Dedifferentiated amniotic fluid mesenchymal stem cell (primary cell): ENCODE measurements around the gene CCDC33.
"Not testable (repeated sequence)": the region's sequence is repeated elsewhere in the genome, so short reads cannot be mapped to it uniquely, and the experiment has no call there.

Experiments
- DNase-seq: peaks from one replicate; pipeline ENCODE4 v3.0.0-alpha.2; 2016; ENCODE audit errors: extremely low spot score

CCDC33 gene

DNA sequence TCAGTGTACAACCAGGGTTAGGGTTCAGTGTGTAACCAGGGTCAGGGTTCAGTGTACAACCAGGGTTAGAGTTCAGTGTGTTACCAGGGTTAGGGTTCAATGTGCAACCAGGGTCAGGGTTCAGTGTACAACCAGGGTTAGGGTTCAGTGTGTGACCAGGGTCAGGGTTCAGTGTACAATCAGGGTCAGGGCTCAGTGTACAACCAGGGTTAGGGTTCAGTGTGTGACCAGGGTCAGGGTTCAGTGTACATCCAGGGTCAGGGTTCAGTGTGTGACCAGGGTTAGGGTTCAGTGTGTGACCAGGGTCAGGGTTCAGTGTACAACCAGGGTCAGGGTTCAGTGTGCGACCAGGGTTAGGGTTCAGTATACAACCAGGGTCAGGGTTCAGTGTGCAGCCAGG, 98.0 kb downstream of the CCDC33 start:
- no peak for DNase-seq

DNA sequence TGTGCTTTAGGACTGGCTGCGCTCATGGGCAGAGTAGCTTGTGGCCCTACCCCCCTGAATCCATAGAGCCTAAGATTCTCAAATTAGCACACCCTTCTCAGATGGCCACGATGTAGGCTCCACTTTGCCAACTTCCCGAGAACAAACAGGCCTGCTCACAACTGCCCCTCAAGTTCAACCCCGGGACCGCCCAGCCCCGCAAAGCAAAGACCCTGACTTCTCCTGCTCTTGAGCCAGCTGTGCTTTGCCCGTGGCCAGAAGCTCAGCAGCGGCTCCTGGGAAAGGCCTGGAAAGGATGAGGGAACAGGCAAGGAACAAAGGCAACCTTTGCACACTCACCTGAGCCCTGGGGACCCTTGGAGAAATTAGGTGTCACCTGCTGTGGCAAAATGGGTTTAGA, 99.3 kb downstream of the CCDC33 start:
- DNase-seq = no peak

DNA sequence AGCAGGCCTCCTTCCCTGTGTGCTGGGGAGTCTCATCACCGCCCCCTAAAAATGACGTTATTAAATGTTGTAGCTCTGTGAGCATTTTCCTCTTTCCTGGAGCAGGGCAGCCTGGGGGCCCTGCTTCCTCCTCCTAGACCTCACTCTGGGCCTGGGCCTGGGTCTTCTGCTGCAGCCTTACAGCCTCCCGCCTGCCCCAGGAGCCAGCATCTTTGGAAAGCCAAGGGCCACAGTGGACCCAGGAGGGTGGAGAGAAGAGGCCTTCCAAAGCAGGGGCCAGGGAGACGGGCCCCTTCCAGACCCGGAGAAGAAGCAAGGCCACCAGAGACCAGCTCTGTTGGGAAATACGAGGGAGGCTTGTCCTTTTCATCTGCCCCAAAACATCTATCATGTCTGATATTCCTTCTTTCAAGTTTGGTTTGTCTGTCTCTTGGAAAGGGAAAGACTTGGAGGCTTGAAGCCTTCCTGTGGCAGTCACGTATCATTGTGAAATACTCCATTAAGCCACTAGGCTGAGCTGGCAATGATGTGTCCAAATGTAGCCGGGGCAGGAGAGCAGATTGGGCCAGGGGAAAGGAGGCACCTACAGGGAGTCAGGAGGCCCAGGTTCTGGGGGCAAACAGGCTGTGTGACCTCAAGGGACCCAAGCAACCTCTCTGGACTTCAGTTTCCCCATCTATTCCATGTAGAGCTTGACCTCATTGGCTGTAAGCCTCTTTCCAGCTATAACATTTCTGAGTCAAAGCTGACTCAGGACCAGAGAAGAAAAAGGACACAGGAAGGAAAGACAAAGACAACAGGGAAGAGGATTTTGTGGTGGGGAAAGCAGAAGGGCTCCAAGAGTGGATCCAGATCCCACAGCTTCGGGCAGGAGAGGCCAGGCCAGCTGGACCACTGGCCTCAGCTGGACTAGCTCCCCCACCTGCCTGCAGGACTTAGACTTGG, 100.2 kb downstream of the CCDC33 start:
- no peak for DNase-seq

DNA sequence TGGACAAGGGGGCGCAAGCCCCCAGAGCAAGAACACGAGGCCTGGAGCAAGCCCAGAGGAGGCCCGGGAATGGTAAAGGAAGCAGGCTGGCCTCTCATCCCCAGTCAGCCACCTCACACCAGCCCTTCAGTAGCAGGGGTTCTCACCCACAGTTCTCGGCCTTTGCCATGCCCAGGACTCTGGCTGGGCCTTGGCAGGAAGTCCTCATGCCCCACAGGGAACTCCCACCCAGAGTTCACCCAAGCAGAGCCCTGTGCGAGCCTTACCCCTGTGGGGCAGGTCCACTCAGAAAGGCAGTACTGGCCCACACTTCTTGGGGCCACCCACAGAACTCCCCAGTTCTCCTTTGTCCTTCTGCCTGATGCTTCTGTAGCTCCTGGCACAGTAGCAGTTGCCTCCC, 101.0 kb downstream of the CCDC33 start:
- no peak for DNase-seq

DNA sequence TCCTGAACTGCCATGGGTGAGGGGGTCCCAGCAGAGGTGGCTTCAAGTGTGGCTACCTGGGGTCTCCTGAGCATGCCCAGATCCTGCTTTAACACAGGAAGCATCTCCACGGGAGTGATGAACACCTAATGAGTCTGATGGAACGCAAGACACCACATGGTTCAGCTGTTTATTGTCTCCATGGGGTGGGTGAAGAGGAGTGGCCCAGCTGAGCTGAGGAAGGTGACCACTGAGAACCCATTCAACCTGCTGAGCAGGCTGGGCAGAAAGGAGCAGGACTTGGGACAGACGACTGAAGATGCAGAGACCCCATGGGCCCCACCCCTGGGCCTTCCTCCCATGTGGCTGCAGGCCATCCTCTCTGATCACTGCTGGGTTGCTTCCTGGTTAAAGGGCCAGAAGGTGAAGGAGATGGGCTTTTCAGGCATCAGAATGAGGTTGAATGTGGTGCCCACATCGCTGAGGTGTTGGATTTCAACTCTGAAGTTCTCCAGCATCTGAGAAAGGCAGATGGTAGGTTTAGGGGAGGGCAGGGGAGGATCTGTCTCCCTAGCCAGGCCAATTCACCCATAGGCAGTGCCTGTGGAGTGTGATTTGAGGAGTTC, 101.6 kb downstream of the CCDC33 start:
- no peak for DNase-seq

DNA sequence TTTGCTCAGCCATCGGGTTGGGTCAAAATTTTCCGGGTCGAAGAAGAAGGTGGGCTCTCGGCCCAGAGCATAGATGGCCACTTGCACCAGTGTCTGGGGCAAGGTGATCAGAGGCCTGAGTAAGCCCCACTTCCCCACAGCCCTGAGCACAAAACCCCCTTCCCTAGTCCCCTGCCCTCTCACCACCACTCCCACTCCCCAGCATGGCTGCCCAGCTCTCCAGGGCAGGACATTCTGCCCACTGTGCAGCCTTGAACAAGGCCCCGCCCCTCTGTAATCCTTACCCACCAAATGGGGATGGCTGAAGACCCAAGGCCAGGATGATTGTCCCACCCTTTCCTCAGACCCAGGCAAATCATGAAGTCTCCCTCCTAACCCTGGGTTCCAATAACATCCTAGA, 102.5 kb downstream of the CCDC33 start:
- no peak for DNase-seq

DNA sequence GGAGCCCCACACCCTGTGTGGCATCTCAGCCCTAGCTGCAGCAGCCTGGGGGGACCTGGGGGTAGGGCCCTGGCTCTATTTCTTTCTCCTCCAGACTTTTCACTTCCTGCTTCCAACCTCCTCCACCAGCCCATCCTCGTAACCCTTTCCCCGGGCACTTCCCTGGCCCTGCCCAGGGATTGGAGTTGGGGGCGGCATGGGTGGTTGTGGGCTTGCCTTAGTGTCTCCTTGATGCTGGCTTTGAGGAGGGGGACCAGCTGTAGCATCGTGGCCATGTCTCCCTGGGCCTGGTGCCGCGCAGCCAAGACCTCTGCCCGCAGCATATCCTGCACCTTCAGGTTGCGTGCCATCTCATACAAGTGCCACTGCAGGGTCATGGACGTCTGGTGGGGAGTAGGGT, 103.2 kb downstream of the CCDC33 start:
- no peak for DNase-seq

DNA sequence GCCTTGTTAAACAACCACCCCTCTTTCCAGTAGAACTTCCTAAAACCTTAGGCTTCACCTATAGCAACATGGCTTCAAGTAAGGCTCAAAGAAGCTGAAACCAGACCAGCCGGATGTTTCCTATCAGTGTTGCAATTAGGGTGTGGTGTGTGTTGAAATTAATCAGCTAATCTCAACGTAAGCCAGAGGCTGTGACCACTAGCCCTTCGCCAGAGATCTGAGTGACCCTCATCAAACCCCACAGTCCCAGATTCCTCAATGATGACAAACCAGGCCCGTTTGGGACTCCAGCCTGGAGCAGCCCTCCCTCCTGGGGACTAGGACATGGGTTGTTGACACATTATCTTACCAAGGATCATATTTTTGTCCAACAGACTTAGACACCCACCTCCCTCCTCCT, 104.0 kb downstream of the CCDC33 start:
- no peak for DNase-seq

DNA sequence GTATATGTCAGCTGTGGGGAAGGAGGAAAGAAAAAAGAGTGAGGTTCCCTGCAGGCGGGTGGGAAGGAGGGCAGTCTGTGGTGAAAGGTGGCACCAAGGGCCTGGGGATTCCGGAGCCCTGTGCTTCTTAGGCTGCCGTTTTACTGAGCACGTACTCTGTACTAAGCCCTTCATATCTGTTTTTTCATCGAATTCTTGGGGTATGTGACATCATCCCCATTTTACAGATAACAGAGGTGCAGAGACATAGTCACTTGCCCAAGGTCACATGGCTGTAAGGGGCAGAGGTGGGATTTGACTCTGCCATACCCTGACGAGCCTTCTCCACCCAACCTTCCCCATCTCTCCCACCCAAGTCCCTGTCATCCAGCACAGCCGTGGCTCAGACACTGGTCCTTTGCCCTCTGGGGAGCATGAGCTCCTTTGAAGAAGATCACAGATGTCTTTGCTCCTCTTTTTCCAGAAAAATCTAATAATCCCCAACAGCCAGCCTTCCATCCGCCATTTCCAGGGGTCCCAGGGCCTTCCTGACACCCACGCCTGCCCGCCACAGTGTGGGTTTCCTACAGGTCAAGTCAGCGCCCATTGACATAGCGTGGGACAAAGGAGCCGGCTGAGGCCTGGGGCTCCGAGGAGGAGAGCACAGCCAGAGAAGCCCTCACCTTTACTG, 107.1 kb downstream of the CCDC33 start:
- no peak for DNase-seq

DNA sequence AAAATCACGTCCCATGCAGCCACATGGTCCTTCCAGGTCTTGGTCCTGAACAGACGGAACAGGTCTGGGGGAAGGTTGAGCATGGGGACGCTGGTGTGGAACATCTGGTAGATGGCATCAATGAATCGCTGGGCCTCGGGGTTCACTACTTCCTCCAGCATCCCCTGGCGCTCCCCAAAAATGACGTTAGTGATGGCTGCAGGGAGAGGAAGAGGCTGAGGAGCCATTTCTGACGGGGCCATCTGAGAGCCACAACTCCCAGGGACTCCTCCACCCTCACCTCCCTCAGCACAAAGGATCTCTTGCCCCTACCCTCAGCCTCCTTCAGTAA, 107.6 kb downstream of the CCDC33 start:
- DNase-seq = no peak

DNA sequence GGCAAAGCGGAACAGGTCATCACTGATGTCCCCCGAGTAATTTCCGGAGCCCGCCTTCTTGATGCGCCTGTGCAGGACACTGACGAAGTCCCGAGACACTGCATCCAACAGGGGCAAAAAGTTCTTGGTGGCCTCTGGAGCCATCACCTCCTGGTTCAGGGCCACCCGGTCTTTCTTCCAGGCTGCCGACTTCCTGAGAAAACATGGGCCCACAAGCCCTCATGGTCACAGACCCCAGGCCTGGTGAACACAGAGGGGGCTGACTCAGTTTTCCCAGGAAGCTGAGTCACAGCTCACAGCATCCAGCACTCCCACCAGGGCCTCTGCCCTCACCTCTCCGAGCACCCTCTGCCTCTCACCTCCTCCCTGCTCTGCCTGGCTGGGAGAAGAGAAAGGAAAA, 108.9 kb downstream of the CCDC33 start:
- DNase-seq = no peak

DNA sequence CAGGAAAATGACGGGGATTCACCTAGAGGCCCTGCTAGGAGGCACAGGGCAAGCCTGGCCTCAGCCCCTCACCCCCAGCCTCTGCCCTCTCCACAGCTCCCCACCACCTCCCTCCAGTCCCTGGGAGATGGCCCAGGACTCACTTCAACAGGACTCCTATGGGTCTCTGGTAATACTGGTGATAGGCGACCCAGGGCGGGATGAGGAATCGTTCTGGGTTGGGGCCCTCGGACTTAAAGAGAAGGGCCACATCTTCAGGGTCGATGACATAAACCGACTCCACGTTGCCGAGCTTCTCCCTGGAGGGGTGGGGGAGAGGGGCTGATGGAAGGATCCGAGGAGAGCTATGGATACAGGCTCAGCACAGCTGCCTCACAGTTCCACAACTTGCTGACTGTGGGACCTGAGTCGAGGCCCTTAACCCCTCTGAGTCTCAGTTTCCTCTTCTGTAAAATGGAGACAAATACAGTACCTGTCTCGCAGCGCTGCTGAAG, 111.7 kb downstream of the CCDC33 start:
- no peak for DNase-seq

DNA sequence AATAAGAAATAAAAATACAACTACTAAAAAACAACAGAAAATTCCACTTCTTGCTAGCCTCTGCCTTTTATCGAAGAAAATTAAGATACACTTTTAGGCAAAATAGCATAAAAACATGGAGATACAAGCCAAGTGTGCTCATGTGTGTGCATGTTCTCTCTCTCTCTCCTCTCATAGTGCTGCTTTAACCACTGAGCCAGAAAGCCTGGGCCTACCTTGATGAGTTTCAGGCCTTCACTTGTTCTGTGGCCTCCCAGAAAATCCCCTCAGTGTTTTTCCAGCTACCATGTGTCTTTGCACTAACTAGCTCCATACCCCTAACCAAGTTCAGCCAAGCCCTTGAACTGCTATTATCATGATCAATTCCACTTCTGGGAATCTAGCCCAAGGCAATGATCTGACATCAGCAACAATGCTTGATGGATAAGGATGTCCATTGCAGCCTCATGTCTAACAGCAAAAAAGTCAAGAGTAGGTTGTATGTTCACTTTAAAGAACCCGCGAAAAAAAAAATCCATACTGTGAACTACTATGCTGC, 113.2 kb downstream of the CCDC33 start:
- no peak for DNase-seq

DNA sequence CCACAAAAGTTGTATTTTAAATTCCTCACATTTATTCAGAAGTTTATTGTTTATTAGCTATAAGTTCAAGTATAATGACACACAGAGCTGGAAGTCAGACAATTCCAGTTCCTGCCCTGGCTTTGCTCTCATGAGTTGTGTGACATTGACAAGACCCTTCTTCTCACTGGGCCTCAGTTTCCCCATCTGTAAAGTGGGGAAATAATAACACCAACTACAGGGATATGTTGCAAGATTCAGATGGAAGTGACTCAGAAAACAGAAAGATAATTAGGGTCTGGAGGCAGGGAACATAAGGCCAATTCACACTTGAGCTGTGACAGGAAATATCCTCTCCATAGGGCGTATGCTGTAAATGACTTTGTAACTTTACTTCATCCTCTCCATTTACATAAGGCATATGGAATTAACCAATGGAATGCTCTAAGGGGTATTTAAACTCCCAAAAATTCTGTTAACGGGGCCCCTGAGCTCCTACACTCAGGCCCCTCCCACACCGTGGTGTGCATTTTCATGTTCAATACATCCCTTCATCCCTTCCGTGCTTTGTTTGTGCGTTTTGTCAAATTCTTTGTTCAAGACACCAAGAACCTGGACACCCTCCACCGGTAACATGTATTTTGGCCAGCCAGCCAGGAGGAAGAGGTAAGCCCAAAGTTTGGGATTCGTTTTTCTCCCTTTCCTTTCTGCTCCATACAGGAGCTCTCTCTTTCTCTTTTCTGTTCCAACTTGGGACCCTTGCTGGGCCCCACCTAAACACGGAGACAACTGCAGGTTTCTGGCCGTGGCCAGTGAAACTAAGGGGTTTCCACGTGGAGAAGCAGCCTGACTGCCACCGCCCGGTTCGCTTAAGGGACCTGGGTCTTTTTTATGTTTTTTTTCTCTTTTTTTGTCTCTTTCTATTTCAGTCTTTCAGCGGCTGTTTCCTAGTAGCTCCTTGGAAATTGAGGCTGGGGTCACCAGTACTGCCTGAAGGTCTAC, 114.5 kb downstream of the CCDC33 start:
- no peak for DNase-seq

DNA sequence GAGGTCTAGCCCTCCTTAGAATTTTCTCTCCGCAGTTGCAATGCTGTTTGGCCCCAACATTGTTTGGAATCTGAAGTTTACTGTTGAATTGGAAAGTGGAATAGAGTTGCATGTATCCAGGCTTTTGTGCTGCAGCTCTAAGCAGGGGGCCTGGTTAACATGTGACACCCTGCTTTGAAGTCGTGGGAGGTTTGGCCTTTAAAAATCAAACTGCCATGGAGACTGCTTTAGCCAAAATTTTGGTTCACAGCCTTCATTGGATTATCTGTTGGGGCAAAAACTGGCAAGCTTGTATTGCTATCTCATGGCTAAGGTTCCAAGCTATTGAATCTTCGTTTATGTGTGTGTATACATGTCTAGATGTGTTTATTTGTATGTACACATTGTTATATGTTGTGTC, 115.5 kb downstream of the CCDC33 start:
- DNase-seq = no peak

DNA sequence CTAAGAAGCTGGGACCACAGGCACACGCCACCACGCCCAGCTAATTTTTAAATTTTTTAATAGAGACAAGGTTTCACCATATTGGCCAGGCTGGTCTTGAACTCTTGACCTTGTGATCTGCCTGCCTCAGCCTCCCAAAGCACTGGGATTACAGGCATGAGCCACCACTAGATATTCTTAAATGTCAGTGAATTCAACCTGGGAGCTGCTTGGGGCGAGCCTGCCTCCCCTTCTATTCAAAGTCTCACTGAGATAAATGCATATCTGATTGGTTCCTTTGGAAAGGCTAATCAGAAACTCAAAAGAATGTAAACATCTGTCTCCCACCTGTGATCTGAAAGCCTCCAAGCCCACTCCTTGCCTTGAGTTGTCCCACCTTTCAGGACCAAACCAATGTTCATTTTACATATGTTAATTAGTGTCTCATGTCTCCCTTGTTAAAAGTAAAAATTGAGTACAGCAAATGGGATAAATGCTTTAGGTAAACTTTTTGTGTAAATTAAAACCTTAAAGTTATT, 116.3 kb downstream of the CCDC33 start:
- DNase-seq = no peak

DNA sequence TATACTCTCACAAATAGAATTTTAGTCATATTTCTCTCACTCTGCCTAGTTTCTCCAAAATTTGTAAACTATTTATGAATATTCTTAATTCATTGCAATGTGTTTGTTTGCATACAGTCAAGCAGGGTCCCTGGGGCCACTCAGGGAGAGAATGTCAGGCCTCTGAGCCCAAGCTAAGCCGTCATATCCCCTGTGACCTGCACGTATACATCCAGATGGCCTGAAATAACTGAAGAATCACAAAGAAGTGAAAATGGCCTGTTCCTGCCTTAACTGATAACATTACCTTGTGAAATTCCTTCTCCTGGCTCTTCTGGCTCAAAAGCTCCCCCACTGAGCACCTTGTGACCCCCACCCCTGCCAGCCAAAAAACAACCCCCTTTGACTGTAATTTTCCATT, 117.9 kb downstream of the CCDC33 start:
- DNase-seq = not testable (repeated sequence)

DNA sequence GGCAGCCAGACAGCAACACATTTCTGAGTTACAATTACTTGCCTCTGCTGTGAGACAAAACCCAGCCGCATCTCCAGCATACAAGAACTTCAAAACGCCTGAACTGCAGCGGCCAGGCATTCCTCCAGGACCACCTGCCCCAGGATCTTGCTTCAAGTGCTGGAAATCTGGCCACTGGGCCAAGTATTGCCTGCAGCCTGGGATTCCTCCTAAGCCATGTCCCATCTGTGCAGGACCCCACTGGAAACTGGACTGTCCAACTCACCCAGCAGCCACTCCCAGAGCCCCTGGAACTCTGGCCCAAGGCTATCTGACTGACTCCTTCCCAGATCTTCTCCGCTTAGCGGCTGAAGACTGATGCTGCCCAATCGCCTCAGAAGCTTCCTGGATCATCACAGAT, 119.9 kb downstream of the CCDC33 start:
- not testable (repeated sequence) for DNase-seq

DNA sequence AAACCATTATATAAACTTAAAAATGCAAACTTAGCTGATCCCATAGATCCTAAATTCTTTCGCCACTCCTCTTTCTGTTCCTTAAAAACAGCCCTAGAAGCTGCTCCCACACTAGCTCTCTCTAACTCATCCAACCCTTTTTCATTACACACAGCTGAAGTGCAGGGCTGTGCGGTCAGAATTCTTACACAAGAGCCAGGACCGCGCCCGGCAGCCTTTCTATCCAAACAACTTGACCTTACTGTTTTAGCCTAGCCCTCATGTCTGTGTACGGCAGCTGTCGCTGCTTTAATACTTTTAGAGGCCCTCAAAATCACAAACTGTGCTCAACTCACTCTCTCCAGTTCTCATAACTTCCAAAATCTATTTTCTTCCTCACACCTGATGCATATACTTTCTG, 121.4 kb downstream of the CCDC33 start:
- DNase-seq = not testable (repeated sequence)

DNA sequence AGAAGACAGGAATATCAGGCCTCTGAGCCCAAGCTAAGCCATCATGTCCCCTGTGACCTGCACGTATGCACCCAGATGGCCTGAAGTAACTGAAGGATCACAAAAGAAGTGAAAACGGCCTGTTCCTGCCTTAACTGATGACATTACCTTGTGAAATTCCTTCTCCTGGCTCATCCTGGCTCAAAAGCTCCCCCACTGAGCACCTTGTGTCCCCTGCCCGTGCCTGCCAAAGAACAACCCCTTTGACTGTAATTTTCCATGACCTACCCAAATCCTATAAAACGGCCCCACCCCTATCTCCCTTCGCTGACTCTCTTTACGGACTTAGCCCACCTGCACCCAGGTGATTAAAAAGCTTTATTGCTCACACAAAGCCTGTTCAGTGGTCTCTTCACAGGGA, 123.2 kb downstream of the CCDC33 start:
- not testable (repeated sequence) for DNase-seq

DNA sequence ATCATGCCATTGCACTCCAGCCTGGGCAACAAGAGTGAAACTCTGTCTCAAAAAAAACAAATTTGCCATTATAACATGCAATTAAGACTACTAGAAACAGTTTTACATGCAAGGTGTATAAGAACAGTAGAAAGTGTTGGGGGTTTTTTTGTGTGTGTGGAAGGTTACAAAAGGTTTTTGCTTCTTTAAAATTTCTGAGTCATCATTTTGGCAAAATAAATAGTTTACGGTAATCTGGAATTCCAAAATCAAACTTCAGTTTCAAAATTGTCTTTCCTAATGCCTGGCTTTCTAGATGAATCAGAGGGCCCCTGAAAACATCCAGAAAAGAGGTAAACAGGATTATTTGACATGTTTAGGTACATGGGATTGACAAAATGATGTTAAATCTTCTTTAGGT, 124.7 kb downstream of the CCDC33 start:
- DNase-seq = not testable (repeated sequence)
